Activated naive CD4-positive, alpha-beta T cell (primary cell): Measurements from ENCODE around the gene PLA2G5.
"Not testable (repeated sequence)": the region's sequence is repeated elsewhere in the genome, so short reads cannot be mapped to it uniquely, and the experiment has no call there.

Experiments
- DNase-seq, 4 experiments: peaks; one replicate each; lab custom pipeline; 2025; lab: John Stamatoyannopoulos, UW

Gene PLA2G5

GRCh38 chr1:20117236-20117635 is 47.2 kb downstream of the PLA2G5 start:
- no peak for DNase-seq

GRCh38 chr1:20119347-20119746 is 49.4 kb downstream of the PLA2G5 start, which contains the start of gene PLA2G2D:
Gene PLA2G2D (minus strand): TSS chr1:20119536. CDS start chr1:20119498, 38 bp downstream.
- no peak for DNase-seq

- no peak for DNase-seq
These were observed 50.8 kb downstream of the PLA2G5 start for GRCh38 chr1:20120796-20121195.

- DNase-seq, result no peak
These were observed 53.9 kb downstream of the PLA2G5 start for GRCh38 chr1:20123722-20124455.

GRCh38 chr1:20124456-20125057 is 54.6 kb downstream of the PLA2G5 start:
- DNase-seq, result no peak

- no peak for DNase-seq
These were observed 55.1 kb downstream of the PLA2G5 start for GRCh38 chr1:20125100-20125499.

- DNase-seq, result no peak
These were observed 56.2 kb downstream of the PLA2G5 start for GRCh38 chr1:20126041-20126805.

- no peak for DNase-seq
These were observed 56.9 kb downstream of the PLA2G5 start for GRCh38 chr1:20126806-20127440.

- not testable (repeated sequence) for DNase-seq
These were observed 60.5 kb downstream of the PLA2G5 start for GRCh38 chr1:20130518-20130917.

GRCh38 chr1:20134995-20135394 is 65.0 kb downstream of the PLA2G5 start:
- DNase-seq, result no peak

GRCh38 chr1:20136249-20136648 is 66.3 kb downstream of the PLA2G5 start:
- no peak for DNase-seq

GRCh38 chr1:20137055-20137454 is 67.1 kb downstream of the PLA2G5 start:
- no peak for DNase-seq

- no peak for DNase-seq
These were observed 67.6 kb downstream of the PLA2G5 start for GRCh38 chr1:20137604-20138003.

- no peak for DNase-seq
These were observed 68.4 kb downstream of the PLA2G5 start for GRCh38 chr1:20138346-20138745.

GRCh38 chr1:20138961-20139550 is 69.1 kb downstream of the PLA2G5 start, which contains the start of gene PLA2G2F:
Gene PLA2G2F (plus strand): TSS chr1:20139323. CDS start chr1:20139428, 105 bp downstream.
- no peak for DNase-seq

GRCh38 chr1:20139776-20140612 is 70.0 kb downstream of the PLA2G5 start:
- no peak for DNase-seq

GRCh38 chr1:20141001-20141400 is 71.0 kb downstream of the PLA2G5 start:
- no peak for DNase-seq

GRCh38 chr1:20141466-20141865 is 71.5 kb downstream of the PLA2G5 start:
- no peak for DNase-seq
